ENCODE results near the gene TIAL1. TPM values are rescaled to one million over a fixed set of nuclear protein-coding genes. Genes with fewer than 3 reads are reported as not detected.
A peak's percentile ranks its signal among the peaks of the same experiment; 100 is the strongest.

Gene TIAL1
- total RNA-seq, 1 donor from 2014 or later: 43.0 TPM

DNA sequence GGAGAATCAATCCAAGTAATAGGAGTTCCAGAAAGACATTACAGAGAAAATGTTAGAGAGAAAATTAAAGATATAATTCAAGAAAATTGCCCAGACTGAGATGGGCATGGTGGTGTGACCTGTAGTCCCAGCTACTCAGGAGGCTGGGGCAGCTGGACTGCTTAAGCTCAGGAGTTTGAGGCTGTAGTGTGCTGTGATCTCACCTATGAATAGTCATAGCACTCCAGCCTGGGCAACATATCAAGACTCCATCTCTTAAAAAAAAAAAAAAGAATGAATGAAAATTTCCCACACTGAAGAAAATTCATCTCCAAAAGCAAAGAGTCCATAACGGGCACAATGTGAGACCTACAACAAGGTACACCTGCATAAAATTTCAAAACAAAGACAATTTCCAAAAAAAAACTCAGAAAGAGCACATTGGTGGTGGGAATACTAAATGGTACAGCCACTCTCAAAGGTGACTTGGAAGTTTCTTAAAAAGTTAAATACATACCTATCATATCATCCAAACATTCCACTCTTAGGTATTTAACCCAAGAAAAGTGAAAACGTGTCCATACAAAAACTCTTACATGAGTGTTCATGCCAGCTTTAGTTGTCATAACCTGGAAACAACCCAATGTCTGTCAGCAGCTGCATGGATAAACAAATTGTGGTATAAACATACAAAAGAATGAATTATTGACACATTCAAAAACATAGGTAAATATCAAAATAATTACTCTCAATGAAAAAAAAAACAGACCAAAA is 47.3 kb downstream of the TIAL1 start:
- no peak for DNase-seq (ENCODE audit: low read depth)
- H3K4me3 ChIP-seq (ENCODE audit: low read depth, low read length): no peak overlapping the region
- no peaks in the 10 kb centered on the region for H3K36me3 ChIP-seq (ENCODE audit: control insufficient read depth, insufficient read depth, low read length)

DNA sequence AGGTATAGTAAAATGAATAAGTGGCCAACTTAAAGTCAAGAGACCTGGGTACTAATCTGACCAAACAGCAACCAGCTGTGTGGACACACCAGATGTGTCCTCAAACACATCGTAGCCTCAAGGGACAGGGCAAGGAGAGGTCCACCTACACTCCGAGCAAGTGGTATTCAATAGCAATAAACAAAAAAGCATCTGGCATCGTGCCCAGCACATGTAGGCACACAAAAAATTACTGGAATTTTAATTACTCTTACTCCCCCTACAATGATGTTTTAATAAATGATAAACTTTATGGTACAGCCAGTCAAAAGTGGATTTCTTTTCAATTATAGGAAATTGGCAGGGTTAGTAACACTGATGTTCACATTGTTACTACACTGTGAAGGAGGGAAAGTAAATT is 50.8 kb downstream of the TIAL1 start:
- Histone ChIP-seq H3K27me3 (ENCODE audit: control insufficient read depth, insufficient read depth, low read length) (peaks cover 3% of the 10 kb centered on the region), H3K36me3 (ENCODE audit: control insufficient read depth, insufficient read depth, low read length) (no peaks in the 10 kb centered on the region), H3K4me3 (ENCODE audit: low read depth, low read length) (no peak overlapping the region)
- TF ChIP-seq, protein P1, sequence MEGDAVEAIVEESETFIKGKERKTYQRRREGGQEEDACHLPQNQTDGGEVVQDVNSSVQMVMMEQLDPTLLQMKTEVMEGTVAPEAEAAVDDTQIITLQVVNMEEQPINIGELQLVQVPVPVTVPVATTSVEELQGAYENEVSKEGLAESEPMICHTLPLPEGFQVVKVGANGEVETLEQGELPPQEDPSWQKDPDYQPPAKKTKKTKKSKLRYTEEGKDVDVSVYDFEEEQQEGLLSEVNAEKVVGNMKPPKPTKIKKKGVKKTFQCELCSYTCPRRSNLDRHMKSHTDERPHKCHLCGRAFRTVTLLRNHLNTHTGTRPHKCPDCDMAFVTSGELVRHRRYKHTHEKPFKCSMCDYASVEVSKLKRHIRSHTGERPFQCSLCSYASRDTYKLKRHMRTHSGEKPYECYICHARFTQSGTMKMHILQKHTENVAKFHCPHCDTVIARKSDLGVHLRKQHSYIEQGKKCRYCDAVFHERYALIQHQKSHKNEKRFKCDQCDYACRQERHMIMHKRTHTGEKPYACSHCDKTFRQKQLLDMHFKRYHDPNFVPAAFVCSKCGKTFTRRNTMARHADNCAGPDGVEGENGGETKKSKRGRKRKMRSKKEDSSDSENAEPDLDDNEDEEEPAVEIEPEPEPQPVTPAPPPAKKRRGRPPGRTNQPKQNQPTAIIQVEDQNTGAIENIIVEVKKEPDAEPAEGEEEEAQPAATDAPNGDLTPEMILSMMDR (IDR thresholded peaks at IDR 0.05; ENCODE audit: insufficient read depth, low read length, poor library complexity, severe bottlenecking): no peak
- no peak for DNase-seq (ENCODE audit: low read depth)

More for the DNA sequence above, 47.3 kb downstream of the TIAL1 start:
- H3K27me3 ChIP-seq (ENCODE audit: control insufficient read depth, insufficient read depth, low read length): peaks cover 3% of the 10 kb centered on the region
- TF ChIP-seq, protein P1 (IDR thresholded peaks at IDR 0.05; ENCODE audit: insufficient read depth, low read length, poor library complexity, severe bottlenecking): no peak

DNA sequence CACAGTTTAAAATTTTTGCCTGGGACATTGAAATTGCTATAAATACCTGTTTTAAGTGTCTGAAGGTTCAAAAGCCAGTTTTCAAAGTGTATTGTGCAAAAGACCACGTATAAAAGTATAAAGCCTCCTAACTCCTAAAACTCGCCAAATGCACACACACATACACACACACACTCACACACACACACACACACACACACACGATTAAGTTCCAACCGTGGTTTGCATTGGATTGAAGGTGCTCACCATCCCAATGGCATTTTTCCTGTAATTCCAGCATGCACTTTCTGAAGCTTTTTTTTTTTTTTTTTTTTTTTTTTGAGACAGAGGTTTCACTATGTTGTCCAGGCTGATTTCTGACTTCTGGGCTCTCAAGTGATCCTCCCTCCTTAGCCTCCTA is 51.5 kb downstream of the TIAL1 start:
- Histone ChIP-seq H3K4me3 (ENCODE audit: low read depth, low read length) (no peak overlapping the region), H3K36me3 (ENCODE audit: control insufficient read depth, insufficient read depth, low read length) (no peaks in the 10 kb centered on the region), H3K27me3 (ENCODE audit: control insufficient read depth, insufficient read depth, low read length) (peaks cover 3% of the 10 kb centered on the region)
- TF ChIP-seq, protein P1 (IDR thresholded peaks at IDR 0.05; ENCODE audit: insufficient read depth, low read length, poor library complexity, severe bottlenecking): no peak
- no peak for DNase-seq (ENCODE audit: low read depth)

DNA sequence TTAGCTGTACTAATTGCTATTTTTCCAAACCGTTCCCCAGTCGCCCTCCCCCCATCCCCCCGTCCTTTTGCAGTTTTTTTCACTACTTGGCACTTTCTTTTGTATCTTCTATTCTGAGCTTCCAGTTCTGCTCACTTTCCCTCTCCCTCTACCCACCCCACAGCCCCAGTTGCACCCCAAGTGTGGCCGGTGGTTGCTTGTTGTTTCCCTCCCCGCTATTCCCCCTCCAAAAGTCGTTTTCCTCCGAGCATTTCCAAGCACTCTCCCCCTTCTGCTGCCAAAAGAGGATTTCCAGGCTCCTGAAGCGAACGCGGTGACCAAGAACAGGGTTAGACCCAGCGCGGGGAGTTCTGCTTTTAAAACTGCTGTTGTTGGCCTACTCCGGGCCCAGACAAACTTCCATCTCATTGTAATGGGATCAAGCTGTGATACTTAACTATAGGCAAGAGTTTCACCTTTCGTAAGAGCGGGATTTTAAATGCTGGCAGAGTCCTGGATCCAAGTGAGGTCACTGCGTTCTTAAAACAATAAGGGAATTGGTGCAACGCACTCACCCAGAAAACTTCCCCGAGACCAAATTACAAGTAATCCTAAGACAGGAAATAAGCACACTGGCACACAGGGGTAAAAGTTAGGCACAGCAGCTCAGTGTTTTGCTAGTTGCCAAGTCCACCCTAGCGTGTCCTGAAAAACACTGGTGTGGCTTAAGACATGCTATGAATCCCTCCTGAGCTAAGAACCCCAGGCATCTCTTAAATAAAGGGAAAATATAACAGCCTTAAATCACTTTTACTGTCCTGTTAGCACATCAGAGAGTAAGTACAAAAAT is 52.7 kb downstream of the TIAL1 start:
- H3K4me3 ChIP-seq (ENCODE audit: low read depth, low read length): no peak overlapping the region
- DNase-seq (ENCODE audit: low read depth): peak; percentile 73
- TF ChIP-seq, protein P1 (IDR thresholded peaks at IDR 0.05; ENCODE audit: insufficient read depth, low read length, poor library complexity, severe bottlenecking): no peak
- no peaks in the 10 kb centered on the region for H3K36me3 ChIP-seq (ENCODE audit: control insufficient read depth, insufficient read depth, low read length)
- peaks cover 3% of the 10 kb centered on the region for H3K27me3 ChIP-seq (ENCODE audit: control insufficient read depth, insufficient read depth, low read length)

DNA sequence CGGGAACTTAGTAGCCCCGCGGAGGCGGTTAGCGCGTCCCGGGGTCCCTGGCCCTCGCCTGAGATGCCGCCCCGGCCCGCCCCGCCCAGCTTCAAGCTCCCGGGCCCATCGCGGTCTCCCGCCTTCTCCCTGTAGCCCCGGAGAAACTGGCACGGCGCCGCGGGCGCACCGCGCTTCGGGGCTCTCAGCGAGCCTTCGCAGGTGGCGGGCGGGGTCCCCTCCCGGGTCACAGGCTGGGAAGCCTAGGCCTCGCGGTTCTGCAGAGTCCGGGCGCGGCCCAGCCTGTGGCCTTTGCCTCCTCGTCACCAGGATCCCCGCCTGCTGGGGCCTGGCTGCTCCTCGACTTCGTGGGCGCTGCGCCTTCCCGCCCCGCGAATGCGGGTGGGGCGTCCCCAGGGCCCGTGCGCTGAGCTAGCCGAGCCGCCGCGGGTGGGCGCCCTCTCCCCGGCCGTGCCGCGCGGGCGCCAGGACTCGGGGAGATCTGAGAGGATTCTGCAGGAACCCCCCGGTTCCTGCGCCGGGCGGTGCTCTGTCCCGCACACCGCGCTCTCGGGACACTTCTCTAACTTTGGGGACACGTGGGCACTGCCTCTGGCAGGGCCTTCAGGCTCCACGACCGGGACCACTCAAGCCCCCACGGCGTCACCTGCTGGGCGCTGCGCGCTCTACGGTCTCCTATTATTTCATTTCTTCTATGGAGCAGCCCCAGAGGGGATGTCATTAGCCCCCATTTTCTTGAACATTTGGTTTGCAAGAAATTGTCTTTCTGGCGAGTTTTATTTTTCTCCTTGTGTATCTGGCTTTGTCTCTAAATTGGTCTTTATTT is 53.6 kb downstream of the TIAL1 start:
- no peak for DNase-seq (ENCODE audit: low read depth)
- Histone ChIP-seq H3K4me3 (ENCODE audit: low read depth, low read length) (peak overlapping the region; percentile 59), H3K27me3 (ENCODE audit: control insufficient read depth, insufficient read depth, low read length) (no peaks in the 10 kb centered on the region), H3K36me3 (ENCODE audit: control insufficient read depth, insufficient read depth, low read length) (no peaks in the 10 kb centered on the region)
- TF ChIP-seq, protein P1 (IDR thresholded peaks at IDR 0.05; ENCODE audit: insufficient read depth, low read length, poor library complexity, severe bottlenecking): peak; percentile 56
